ENCODE data around the gene FXYD5. TPM values are rescaled to one million over a fixed set of nuclear protein-coding genes. Genes with fewer than 3 reads are reported as not detected.
A peak's percentile ranks its signal among the peaks of the same experiment; 100 is the strongest.

The FXYD5 gene
- total RNA-seq, 1 experiment from 2014 or later = 100 TPM

- no peaks in the 10 kb centered on the region for H4K20me1 ChIP-seq (ENCODE audit: control insufficient read depth, insufficient read depth, insufficient read length)
Observed at GRCh38 chr19:35156673-35157014, 2.1 kb downstream of the FXYD5 start.

More at GRCh38 chr19:35156673-35157014, 2.1 kb downstream of the FXYD5 start:
- Histone ChIP-seq H3K27ac (ENCODE audit: insufficient read length, low read depth, low read length) (no peak overlapping the region), H3K56ac (ENCODE audit: insufficient read length, low read depth, low read length) (no peak overlapping the region), H2BK20ac (ENCODE audit: low read depth, low read length, poor library complexity, severe bottlenecking) (no peak overlapping the region), H3K4ac (ENCODE audit: low read depth, low read length) (no peak overlapping the region), H2BK120ac (ENCODE audit: low read depth, low read length, poor library complexity, severe bottlenecking) (no peak overlapping the region), H2AK5ac (ENCODE audit: insufficient read length, low read length) (no peak overlapping the region), H3K14ac (ENCODE audit: insufficient read depth, low read length) (no peak overlapping the region), H3K9me3 (ENCODE audit: control insufficient read depth, low read depth, low read length) (no peaks in the 10 kb centered on the region), H3T11ph (ENCODE audit: low read length) (no peak overlapping the region), H3K23ac (ENCODE audit: insufficient read length, low read depth, low read length) (no peak overlapping the region), H4K5ac (ENCODE audit: insufficient read length, low read depth, low read length) (no peak overlapping the region), H3K79me2 (ENCODE audit: insufficient read depth, low read length) (no peaks in the 10 kb centered on the region; the same call in 1 of the 2 replicates), H2BK15ac (ENCODE audit: low read depth, low read length) (no peak overlapping the region), H4K91ac (ENCODE audit: insufficient read length, low read depth, low read length) (no peak overlapping the region), H2BK12ac (ENCODE audit: insufficient read length, low read depth, low read length) (no peak overlapping the region), H3K79me1 (ENCODE audit: insufficient read depth, low read depth, low read length, poor library complexity, severe bottlenecking) (no peaks in the 10 kb centered on the region), H3K18ac (ENCODE audit: insufficient read length, low read depth, low read length) (no peak overlapping the region), H4K8ac (replicated peaks; ENCODE audit: insufficient read length, low read depth, low read length) (no peak overlapping the region), H2AFZ (ENCODE audit: low read length) (no peak overlapping the region), H3K9ac (ENCODE audit: extremely low read depth, insufficient read length, low read length) (no peak overlapping the region), H3K4me1 (ENCODE audit: insufficient read depth, low read length) (no peaks in the 10 kb centered on the region), H3K23me2 (ENCODE audit: insufficient read length, low read depth, low read length, poor library complexity, severe bottlenecking) (peaks cover 19% of the 10 kb centered on the region), H3K27me3 (ENCODE audit: insufficient read depth, low read length) (no peaks in the 10 kb centered on the region), H2BK5ac (ENCODE audit: insufficient read length, low read length) (no peak overlapping the region), H3K4me2 (ENCODE audit: insufficient read depth, insufficient read length, low read length) (no peak overlapping the region)
- Mint-ChIP-seq H3K9me3 (peaks cover 0 to 2% of the 10 kb centered on the region in 2 experiments; a peak in 3 of 5 replicates), H3K4me1 (peaks cover 32 to 40% of the 10 kb centered on the region in 2 experiments), H3K36me3 (ENCODE audit: insufficient read depth in 1 of 3, low read depth in 3 of 3) (peaks cover 35 to 45% (median 39%) of the 10 kb centered on the region in 3 experiments; a peak in 6 of 7 replicates), H3K27ac (no peak overlapping the region), H3K4me3 (peak overlapping the region; percentile 13 to 97), H3K27me3 (ENCODE audit: low read depth) (peaks cover 2% of the 10 kb centered on the region; the same call in 1 of the 2 replicates)
- TF ChIP-seq, protein P1, sequence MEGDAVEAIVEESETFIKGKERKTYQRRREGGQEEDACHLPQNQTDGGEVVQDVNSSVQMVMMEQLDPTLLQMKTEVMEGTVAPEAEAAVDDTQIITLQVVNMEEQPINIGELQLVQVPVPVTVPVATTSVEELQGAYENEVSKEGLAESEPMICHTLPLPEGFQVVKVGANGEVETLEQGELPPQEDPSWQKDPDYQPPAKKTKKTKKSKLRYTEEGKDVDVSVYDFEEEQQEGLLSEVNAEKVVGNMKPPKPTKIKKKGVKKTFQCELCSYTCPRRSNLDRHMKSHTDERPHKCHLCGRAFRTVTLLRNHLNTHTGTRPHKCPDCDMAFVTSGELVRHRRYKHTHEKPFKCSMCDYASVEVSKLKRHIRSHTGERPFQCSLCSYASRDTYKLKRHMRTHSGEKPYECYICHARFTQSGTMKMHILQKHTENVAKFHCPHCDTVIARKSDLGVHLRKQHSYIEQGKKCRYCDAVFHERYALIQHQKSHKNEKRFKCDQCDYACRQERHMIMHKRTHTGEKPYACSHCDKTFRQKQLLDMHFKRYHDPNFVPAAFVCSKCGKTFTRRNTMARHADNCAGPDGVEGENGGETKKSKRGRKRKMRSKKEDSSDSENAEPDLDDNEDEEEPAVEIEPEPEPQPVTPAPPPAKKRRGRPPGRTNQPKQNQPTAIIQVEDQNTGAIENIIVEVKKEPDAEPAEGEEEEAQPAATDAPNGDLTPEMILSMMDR (conservative IDR thresholded peaks at IDR 0.05) = no peak
- WGBS (ENCODE audit: extremely low coverage, insufficient read length, low lambda C conversion rate) = no CpG with 5 or more reads among the region's 7 CpGs
- DNase-seq = no peak
